Stimulated activated CD8-positive, alpha-beta memory T cell treated with anti-CD3 and anti-CD28 coated beads, Interleukin-15, amount 100 ng/mL, for 24 hours (primary cell): ENCODE results near the gene C2CD2.

Experiments
- DNase-seq: peaks from one replicate; pipeline ENCODE4 v3.0.0-alpha.2; 2020; ENCODE audit warnings: low read depth

C2CD2 gene

DNA sequence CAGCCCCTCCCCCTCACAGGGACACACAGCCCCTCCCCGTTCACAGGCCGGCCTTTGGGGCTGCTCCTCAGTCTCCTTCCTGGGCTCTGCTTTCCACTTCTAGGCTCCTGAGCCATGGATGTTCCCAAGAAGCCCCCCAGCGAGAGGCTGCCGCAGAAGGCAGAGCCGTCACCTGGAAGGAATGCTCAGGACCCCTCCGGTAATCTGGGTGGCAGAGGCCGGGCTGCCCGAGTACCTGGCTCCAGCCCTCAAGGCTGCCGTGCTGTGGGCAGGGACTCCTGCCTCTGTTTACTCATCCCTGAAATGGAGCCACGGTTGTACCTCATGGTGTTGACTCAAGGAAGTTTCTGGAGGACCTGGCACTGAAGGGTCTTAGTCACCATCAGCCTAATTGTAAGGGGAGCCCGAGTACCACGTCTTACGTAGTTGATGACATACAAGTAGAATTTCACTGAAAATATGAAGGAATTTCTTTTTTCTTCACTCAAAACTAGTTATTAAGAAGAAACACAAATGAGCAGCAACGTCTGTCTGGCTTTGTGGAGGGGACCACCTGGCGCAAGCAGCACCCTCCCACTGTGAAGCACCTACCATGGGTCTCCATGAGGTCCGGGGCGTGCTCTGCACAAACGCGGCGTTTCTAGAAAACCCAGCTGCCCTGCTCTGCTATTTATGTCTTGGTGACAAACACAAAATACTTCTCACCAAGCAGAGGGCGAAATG lies 108.3 kb downstream of the C2CD2 start:
- DNase-seq = no peak

DNA sequence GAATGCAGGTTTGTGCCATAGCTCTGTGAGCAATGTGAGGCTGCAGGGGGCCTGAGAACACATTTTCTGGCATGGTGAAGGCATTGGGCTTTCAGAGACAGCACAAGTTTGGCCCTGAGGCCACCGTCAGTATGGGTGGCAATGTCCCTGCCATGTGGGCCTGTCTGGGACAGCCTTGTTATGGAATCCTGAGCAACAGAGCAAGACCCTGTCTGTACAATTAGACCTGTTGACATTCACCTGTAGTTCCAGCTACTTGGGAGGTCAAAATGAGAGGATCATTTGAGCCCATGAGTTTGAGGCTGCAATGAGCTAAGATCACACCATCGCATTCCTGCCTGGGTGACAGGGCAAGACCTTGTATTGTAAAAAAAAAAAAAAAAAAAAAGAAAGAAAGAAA lies 110.2 kb downstream of the C2CD2 start:
- no peak for DNase-seq

DNA sequence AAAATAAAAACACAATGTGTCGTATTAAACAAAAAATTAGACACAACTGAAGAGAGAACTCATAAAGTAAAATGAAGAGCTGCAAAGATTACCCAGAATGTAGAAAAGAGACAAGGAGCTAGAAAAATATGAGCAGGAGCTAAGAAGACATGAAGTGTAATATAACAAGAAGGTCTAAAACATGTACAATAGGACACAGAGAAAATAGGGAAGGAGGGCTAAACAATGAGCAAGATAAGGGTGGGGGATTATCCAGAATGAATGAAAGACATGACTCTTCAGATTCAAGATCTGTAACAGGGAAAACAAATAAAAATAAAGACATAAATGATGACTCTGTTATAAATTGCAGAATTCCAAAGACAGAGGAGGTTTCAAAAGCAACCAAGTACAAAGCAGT lies 112.9 kb downstream of the C2CD2 start:
- no peak for DNase-seq

DNA sequence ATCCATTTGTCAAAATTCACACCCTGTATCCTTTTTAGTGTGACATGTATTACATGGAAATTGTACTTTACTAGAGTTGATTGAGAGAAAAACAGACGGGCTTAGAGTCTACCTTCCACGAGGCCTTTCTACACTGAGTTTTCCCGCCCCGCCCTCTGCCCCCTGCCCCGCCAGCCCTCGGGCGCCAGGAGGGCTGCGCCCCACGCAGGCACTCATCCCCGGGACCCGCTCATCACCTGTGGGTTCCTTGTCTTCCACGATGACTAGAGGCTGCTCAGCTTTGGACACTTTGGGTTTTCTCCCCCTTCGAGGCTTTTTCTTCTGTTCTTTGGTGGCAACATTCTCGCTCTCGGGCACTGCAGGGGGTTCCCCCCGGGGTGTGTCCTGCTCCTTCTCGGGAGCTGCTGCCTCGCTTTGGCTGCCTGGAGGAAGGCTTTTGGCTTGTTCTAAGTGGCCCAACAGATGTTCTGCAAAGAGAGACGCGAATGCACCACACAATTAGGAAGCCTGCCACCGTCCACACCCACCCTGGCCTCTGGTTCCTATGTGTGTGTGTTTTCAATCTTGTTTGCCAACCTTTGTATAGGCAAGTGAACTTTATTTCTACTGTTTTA lies 114.3 kb downstream of the C2CD2 start:
- DNase-seq = no peak

DNA sequence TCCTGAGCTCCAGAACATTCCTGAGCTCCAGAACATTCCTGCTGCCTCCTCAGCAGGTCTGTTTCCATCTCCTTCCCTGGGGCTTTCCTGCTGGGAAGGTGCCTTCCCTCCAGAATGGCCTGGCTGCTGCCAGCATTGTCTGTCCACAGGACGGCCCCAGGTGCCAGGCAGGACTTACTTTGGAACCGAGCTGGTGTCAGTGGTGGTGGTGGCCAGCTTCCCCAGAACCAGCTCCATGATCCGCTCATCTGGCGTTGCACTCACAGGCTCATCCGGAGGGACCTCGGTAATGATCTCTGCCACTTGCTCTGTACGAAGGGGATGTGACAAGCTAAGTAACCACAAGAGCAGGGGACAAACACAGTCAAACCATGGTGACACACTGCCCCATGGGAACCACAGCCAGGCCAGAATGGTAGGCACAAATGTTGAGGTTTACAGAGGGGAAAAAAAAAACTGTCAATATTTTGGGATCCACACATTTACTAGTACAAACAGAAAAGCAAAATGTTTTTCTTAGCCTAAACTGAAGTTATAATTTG lies 116.0 kb downstream of the C2CD2 start:
- DNase-seq = no peak

DNA sequence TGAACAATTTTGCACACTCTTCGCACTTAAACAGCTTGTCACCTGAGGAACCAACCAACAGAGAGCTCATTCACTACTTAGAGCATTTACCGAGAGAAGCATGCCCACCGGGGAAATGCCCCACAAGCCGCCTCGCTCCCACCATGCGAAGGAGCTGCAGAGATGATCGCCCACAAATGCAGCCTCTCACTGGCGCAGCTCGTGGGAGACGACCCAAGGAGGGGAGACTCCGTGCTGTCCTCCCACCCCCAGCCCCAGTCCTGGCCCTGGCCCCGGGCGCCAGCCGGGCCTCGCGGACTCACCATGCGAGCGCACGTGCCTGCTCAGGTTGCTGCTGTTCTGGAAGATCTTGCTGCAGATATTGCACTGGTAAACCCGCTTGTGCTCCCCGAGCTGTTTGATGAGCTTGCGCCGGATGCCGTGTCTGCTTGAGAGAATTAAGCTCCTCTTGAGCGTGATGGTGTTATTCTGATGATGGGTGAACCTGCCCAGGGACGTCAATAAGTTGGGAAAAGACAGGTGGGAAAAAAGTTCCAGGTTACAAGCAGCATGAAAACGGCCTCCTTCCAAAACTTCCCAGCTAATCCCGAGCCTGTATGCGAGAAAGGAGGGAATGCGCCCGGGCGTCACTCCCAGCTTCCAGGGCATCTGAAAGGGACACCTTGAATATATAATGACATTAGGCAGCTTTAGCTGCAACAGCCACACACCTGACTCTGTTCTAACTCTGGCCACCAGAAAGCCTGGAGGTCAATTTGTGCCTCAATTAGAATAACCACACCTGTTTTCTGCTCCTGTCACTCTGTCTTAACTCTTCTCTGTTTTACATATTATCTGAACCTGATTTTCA lies 117.4 kb downstream of the C2CD2 start:
- no peak for DNase-seq

DNA sequence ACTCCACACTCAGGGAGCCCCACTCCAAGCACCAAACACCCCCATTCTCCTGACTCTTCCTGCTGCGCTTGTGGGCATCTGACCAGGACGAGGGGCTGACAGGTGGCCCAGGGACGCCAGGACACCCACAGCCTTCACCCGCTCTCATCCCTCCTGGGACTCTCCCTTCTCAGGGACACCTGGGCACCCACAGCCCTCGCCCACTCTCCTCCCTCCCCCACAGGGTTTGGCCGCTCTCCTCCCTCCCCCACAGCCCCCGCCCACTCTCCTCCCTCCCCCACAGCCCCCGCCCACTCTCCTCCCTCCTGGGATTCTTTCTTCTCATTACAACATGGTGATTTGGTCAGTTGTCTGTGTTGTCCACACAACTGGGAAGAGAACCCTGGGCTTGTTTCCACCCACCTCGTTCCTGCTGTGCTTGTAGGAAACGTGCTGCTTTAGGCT lies 118.1 kb downstream of the C2CD2 start:
- DNase-seq = no peak
